Natural killer cell (primary cell): Measurements from ENCODE around the gene MYMX. TPM values are rescaled to one million over a fixed set of nuclear protein-coding genes. Genes with fewer than 3 reads are reported as not detected.

Experiments used
- ATAC-seq, 3 donors: fragments of 150-1000 bp in 2 of 3; fragments of 200-7000 bp in 1 of 3; cut with Tn5 transposase; 1 replicate in 1 of 3; 2 replicates in 2 of 3; pipeline ENCODE4 v1.10.0; 2021; ENCODE audit warnings: mild to moderate bottlenecking in 2 of 3, moderate library complexity in 2 of 3
- DNase-seq, 2 donors: peaks; one replicate each; pipeline versions ENCODE4 v3.0.0 to v3.0.0-alpha.2; 2013 to 2021; ENCODE audit warnings: mixed read lengths in 1 of 2
- H3K27ac ChIP-seq: one replicate; pipeline ENCODE4 v1.5.1; 2013; ENCODE audit warnings: mild to moderate bottlenecking, low read length
- H3K27me3 ChIP-seq: one replicate; pipeline ENCODE4 v1.6.1; 2013; ENCODE audit warnings: low read length; ENCODE audit not compliant: control insufficient read depth, insufficient read depth
- H3K36me3 ChIP-seq: one replicate; pipeline ENCODE4 v1.6.1; 2013; ENCODE audit warnings: low read length; ENCODE audit not compliant: control insufficient read depth, insufficient read depth
- H3K4me1 ChIP-seq: one replicate; pipeline ENCODE4 v1.6.1; 2013; ENCODE audit warnings: low read length; ENCODE audit not compliant: control insufficient read depth, insufficient read depth
- H3K4me3 ChIP-seq: one replicate; pipeline ENCODE4 v1.5.1; 2013; ENCODE audit warnings: low read length
- H3K9me3 ChIP-seq: one replicate; pipeline ENCODE4 v1.6.1; 2013; ENCODE audit warnings: low read length; ENCODE audit not compliant: control insufficient read depth, insufficient read depth
- H3K27ac Mint-ChIP-seq, 2 donors: one replicate each; pipeline ENCODE4 v1.8.0; 2022; ENCODE audit warnings: mild to moderate bottlenecking in 2 of 2, mixed read lengths in 2 of 2, moderate library complexity in 1 of 2
- H3K27me3 Mint-ChIP-seq, 2 donors: one replicate each; pipeline ENCODE4 v1.8.0; 2022; ENCODE audit warnings: low read depth in 2 of 2, mixed read lengths in 2 of 2
- H3K36me3 Mint-ChIP-seq: one replicate; pipeline ENCODE4 v1.8.0; 2022; ENCODE audit warnings: mixed read lengths
- H3K4me1 Mint-ChIP-seq, 2 donors: one replicate each; pipeline ENCODE4 v1.8.0; 2022; ENCODE audit warnings: mixed read lengths in 2 of 2
- H3K4me3 Mint-ChIP-seq: one replicate; pipeline ENCODE4 v1.8.0; 2022; ENCODE audit warnings: mild to moderate bottlenecking, moderate library complexity, mixed read lengths
- H3K9me3 Mint-ChIP-seq, 2 donors: one replicate each; pipeline ENCODE4 v1.8.0; 2022; ENCODE audit warnings: mixed read lengths in 2 of 2
- WGBS: methylation state at CpG from one replicate; pipeline ENCODE4 v1.1.7; 2013; ENCODE audit warnings: missing lambda C conversion rate; ENCODE audit not compliant: insufficient coverage; 5-methylcytosine and 5-hydroxymethylcytosine counted together
- intact Hi-C: fragments of 100-400 bp; cut with micrococcal nuclease; formaldehyde crosslinking; loops from one replicate; pipeline ENCODE4 v1.14.2; 2022
- total RNA-seq, 4 donors: library from RNA; stranded (reverse); fragments of 120-200 nt in 1 of 4; gene quantifications; one replicate each; pipeline versions ENCODE4 v1.2.3 to v1.2.4, GENCODE V29; 2013 to 2022
- TF ChIP-seq, protein P1 (sequence below): fragments of 200-600 bp; IDR thresholded peaks from one replicate; pipeline ENCODE4 v1.8.0; 2022; ENCODE audit warnings: antibody characterized with exemption

The MYMX gene
- total RNA-seq, 3 donors from 2014 or later (not counting 1 experiment from before 2014, with no cell fraction given) = not detected

DNA sequence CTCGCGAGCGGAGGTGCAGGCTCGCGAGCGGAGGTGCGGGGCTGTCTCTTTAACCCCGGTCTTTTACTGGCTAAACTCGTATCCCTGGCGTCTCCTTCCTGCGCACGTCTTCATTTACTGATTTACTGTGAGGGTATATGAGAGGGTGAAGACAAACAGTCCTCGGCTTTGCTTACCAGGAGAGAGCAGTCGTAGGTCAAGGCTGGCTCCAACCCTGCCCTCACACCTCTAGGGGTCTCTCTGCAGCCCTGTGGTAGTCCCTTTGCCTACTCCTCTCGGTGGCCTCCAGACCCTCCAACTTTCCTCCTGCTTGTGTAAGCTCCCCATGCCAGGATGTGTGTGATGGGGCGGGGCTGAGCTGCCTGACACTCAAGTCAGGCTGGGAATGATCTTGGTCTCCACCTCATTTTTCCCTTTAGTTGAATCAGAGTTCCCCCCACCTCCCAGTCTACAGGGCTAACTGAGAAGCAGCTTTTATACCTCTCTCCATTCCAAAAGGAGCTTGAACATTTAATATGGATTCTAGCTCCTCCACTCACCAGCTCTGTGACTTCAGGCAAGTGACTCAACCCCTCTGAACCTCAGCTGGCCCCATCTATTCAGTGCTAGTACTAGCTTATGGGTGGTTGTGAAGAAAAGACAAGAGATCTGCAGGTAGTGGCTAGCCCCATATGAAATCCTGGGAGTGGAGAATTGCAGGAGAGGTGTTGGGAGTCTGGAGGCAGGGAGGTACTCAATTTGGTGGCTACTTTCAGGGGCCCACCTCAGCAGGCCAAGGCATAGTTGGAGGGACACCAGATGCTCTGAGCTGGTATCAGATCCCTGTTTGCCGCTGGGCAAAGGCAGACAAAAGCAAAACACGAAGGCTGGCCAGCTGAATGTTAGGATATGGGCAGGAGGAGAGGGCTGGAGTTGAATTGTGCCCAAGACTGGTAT lies 7.6 kb downstream of the MYMX start:
- no peak overlapping the region for H3K27ac ChIP-seq
- WGBS = 15% methylated on average over 16 of the region's 18 CpGs
- peak overlapping the region; percentile 78 for H3K4me3 Mint-ChIP-seq
- TF ChIP-seq, protein P1, sequence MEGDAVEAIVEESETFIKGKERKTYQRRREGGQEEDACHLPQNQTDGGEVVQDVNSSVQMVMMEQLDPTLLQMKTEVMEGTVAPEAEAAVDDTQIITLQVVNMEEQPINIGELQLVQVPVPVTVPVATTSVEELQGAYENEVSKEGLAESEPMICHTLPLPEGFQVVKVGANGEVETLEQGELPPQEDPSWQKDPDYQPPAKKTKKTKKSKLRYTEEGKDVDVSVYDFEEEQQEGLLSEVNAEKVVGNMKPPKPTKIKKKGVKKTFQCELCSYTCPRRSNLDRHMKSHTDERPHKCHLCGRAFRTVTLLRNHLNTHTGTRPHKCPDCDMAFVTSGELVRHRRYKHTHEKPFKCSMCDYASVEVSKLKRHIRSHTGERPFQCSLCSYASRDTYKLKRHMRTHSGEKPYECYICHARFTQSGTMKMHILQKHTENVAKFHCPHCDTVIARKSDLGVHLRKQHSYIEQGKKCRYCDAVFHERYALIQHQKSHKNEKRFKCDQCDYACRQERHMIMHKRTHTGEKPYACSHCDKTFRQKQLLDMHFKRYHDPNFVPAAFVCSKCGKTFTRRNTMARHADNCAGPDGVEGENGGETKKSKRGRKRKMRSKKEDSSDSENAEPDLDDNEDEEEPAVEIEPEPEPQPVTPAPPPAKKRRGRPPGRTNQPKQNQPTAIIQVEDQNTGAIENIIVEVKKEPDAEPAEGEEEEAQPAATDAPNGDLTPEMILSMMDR = no peak
- no peak for DNase-seq
- intact Hi-C loops = loop anchor here (5.0 kb wide), 1 partner anchor 52 kb away; no protein-coding TSS in a partner anchor
- peaks cover 26% of the 10 kb centered on the region for H3K4me1 ChIP-seq
- H3K9me3 ChIP-seq = no peaks in the 10 kb centered on the region
- ATAC-seq = no peak
- H3K4me1 Mint-ChIP-seq = peaks cover 16 to 33% of the 10 kb centered on the region in 2 donors
- H3K27me3 Mint-ChIP-seq = no peaks in the 10 kb centered on the region
- no peaks in the 10 kb centered on the region for H3K36me3 Mint-ChIP-seq
- H3K36me3 ChIP-seq = no peaks in the 10 kb centered on the region
- peak overlapping the region in 1 of 2 donors; percentile 45 for H3K27ac Mint-ChIP-seq
- H3K27me3 ChIP-seq = no peaks in the 10 kb centered on the region
- H3K9me3 Mint-ChIP-seq = no peaks in the 10 kb centered on the region
- H3K4me3 ChIP-seq = peak overlapping the region; percentile 27

DNA sequence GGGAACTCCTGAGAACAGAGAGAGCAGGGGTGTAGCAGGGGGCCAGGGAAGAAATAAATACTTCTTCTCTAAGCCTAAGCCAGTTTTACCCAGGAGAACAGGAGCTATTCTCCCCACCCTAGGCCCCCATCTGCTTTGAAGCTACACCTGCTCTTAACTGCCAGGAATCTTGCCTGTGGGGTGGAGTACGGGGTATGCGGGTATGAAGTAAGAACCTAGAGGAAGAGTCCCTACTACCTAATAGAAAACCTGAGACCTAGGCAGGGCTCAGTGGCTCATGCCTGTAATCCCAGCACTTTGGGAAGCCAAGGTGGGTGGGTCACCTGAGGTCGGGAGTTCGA lies 8.2 kb downstream of the MYMX start:
- no peaks in the 10 kb centered on the region for H3K27me3 Mint-ChIP-seq
- WGBS = 100% methylated on average over 2 of the region's 4 CpGs

DNA sequence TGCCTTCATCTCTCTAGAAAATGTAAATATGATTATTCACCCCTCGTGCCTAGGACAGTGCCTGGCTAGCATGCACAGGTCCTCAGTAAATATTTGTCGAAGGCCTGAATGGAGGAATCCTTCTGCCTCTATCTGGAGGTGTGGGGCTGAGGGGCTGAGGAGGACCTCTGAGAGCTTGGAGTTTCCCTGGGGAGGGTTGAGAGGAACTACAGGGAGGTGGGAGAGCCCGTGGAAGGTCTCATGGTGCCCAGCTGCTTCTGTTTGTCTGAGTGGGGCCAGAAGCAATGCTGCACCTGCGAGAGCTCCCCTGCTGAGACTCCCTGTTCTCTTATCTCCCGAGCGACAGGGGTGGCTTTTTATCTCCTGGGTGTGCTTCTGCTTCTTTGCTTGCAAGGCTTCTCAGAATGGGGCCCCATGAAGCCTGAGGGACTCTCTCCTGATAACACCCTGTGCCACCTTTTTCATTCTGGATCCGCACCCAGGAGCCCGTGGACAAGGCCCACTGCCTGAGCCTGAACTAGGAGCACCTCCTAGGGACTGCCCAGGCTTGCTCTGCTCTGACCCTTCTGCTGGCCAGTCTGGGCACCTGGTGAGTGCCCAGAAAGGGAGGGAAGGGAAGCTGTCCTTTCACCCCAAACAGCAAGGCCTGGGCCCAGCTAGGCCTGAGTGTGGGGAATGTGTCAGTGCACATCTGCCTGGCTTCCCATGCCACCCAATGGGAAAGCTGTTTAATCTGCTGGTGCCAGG lies 9.0 kb downstream of the MYMX start:
- ATAC-seq = no peak
- Mint-ChIP-seq H3K9me3 (no peaks in the 10 kb centered on the region), H3K36me3 (no peaks in the 10 kb centered on the region), H3K27me3 (no peaks in the 10 kb centered on the region), H3K4me3 (no peak overlapping the region), H3K4me1 (peaks cover 16 to 29% of the 10 kb centered on the region in 2 donors), H3K27ac (no peak overlapping the region)
- no peak overlapping the region for H3K4me3 ChIP-seq
- H3K27me3 ChIP-seq = no peaks in the 10 kb centered on the region
- no peak overlapping the region for H3K27ac ChIP-seq
- TF ChIP-seq, protein P1 = no peak
- DNase-seq = no peak
- intact Hi-C loops = no loop called here
- H3K9me3 ChIP-seq = no peaks in the 10 kb centered on the region
- no peaks in the 10 kb centered on the region for H3K36me3 ChIP-seq
- 81% methylated on average over 8 of the region's 8 CpGs for WGBS
- peaks cover 19% of the 10 kb centered on the region for H3K4me1 ChIP-seq

More for the DNA sequence above, 8.2 kb downstream of the MYMX start:
- no peaks in the 10 kb centered on the region for H3K36me3 ChIP-seq
- ATAC-seq (no peak), DNase-seq (no peak)
- Mint-ChIP-seq H3K4me3 (peak overlapping the region; percentile 13), H3K27ac (no peak overlapping the region), H3K9me3 (no peaks in the 10 kb centered on the region), H3K36me3 (no peaks in the 10 kb centered on the region), H3K4me1 (peaks cover 16 to 29% of the 10 kb centered on the region in 2 donors)
- H3K27me3 ChIP-seq = no peaks in the 10 kb centered on the region
- TF ChIP-seq, protein P1 = no peak
- H3K4me1 ChIP-seq = peaks cover 20% of the 10 kb centered on the region
- H3K27ac ChIP-seq = no peak overlapping the region
- intact Hi-C loops = loop anchor here (5.0 kb wide), 1 partner anchor 53 kb away; no protein-coding TSS in a partner anchor
- H3K9me3 ChIP-seq = no peaks in the 10 kb centered on the region
- no peak overlapping the region for H3K4me3 ChIP-seq
